Measurements from ENCODE around the gene CLPSL1.

Gene CLPSL1

DNA sequence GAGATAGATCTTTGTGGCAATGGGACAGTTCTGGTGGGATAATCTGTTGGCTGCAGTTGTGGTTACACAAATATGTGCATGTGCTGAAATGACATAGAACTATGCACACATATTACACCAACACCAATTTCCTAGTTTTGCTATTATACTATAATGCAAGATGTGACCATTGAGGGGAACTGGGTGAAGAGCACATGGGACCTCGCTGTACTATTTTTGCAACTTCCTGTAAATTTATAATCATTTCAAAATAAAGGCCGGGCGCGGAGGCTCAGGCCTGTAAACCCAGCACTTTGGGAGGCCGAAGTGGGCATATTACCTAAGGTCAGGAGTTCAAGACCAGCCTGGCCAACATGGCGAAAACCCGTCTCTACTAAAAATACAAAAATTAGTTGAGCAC, 35.3 kb upstream of the CLPSL1 start:
- Histone ChIP-seq H3K27me3 (ENCODE audit: insufficient read depth, low read depth, severe bottlenecking) (no peaks in the 10 kb centered on the region), H3K27ac (no peak overlapping the region), H3K36me3 (no peaks in the 10 kb centered on the region), H3K4me3 (ENCODE audit: low read depth, low read length) (no peak overlapping the region), H3K9me3 (ENCODE audit: severe bottlenecking) (peaks cover 9% of the 10 kb centered on the region)
- no peak for DNase-seq
- TF ChIP-seq, protein P1, sequence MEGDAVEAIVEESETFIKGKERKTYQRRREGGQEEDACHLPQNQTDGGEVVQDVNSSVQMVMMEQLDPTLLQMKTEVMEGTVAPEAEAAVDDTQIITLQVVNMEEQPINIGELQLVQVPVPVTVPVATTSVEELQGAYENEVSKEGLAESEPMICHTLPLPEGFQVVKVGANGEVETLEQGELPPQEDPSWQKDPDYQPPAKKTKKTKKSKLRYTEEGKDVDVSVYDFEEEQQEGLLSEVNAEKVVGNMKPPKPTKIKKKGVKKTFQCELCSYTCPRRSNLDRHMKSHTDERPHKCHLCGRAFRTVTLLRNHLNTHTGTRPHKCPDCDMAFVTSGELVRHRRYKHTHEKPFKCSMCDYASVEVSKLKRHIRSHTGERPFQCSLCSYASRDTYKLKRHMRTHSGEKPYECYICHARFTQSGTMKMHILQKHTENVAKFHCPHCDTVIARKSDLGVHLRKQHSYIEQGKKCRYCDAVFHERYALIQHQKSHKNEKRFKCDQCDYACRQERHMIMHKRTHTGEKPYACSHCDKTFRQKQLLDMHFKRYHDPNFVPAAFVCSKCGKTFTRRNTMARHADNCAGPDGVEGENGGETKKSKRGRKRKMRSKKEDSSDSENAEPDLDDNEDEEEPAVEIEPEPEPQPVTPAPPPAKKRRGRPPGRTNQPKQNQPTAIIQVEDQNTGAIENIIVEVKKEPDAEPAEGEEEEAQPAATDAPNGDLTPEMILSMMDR (IDR thresholded peaks at IDR 0.05; ENCODE audit: low read depth, low read length): no peak

DNA sequence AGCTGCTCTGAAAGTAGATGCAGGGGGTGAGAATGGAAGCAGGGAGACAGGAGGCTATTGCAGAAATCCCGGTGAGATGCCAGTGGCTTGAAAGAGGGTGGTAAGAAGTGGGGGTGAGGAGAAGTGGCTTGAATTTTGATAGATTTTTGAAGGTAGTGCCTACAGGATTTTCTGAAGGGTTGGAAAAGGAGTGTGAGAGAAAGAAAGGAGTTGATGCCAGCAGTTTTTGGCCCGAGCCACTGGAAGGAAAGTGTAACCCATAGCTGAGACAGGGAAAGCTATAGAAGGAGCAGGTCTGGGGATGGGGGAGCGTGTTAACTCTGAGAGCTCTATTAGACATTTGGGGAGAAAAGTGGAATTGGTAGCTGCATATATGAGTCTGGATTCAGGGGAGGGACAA, 34.3 kb upstream of the CLPSL1 start:
- no peak overlapping the region for H3K27ac ChIP-seq
- H3K9me3 ChIP-seq (ENCODE audit: severe bottlenecking): peaks cover 9% of the 10 kb centered on the region
- no peak for DNase-seq
- TF ChIP-seq, protein P1 (IDR thresholded peaks at IDR 0.05; ENCODE audit: low read depth, low read length): no peak
- H3K27me3 ChIP-seq (ENCODE audit: insufficient read depth, low read depth, severe bottlenecking): no peaks in the 10 kb centered on the region
- no peak overlapping the region for H3K4me3 ChIP-seq (ENCODE audit: low read depth, low read length)
- H3K36me3 ChIP-seq: no peaks in the 10 kb centered on the region

DNA sequence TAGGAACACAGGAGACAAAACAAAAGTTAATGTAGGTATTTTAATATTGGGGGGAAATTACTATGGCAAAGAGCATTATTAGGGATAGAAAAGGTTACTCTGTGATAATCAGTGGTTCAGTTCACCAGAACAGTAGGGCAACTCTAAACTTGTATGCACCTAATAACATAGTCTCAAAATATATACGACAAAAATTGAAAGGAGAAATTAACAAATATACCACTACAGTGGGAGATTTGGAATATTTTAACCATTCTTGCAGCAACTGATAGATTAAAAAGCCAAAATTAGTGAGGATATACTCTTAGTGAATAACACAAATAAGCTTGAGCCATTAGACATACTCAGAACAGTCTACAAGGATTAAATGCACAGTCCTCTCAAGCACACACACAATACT, 32.9 kb upstream of the CLPSL1 start:
- H3K4me3 ChIP-seq (ENCODE audit: low read depth, low read length): no peak overlapping the region
- H3K27me3 ChIP-seq (ENCODE audit: insufficient read depth, low read depth, severe bottlenecking): no peaks in the 10 kb centered on the region
- H3K9me3 ChIP-seq (ENCODE audit: severe bottlenecking): peaks cover 9% of the 10 kb centered on the region
- DNase-seq: no peak
- no peaks in the 10 kb centered on the region for H3K36me3 ChIP-seq
- TF ChIP-seq, protein P1 (IDR thresholded peaks at IDR 0.05; ENCODE audit: low read depth, low read length): no peak
- H3K27ac ChIP-seq: no peak overlapping the region

GRCh38 chr6:35750557-35750956, 30.3 kb upstream of the CLPSL1 start:
- no peak for DNase-seq
- Histone ChIP-seq H3K9me3 (ENCODE audit: severe bottlenecking) (peaks cover 9% of the 10 kb centered on the region), H3K4me3 (ENCODE audit: low read depth, low read length) (no peak overlapping the region), H3K36me3 (no peaks in the 10 kb centered on the region), H3K27me3 (ENCODE audit: insufficient read depth, low read depth, severe bottlenecking) (no peaks in the 10 kb centered on the region), H3K27ac (no peak overlapping the region)
- TF ChIP-seq, protein P1 (IDR thresholded peaks at IDR 0.05; ENCODE audit: low read depth, low read length): no peak

GRCh38 chr6:35751594-35751993, 29.2 kb upstream of the CLPSL1 start:
- Histone ChIP-seq H3K27me3 (ENCODE audit: insufficient read depth, low read depth, severe bottlenecking) (no peaks in the 10 kb centered on the region), H3K27ac (no peak overlapping the region), H3K9me3 (ENCODE audit: severe bottlenecking) (peaks cover 9% of the 10 kb centered on the region), H3K4me3 (ENCODE audit: low read depth, low read length) (no peak overlapping the region), H3K36me3 (no peaks in the 10 kb centered on the region)
- DNase-seq: no peak
- TF ChIP-seq, protein P1 (IDR thresholded peaks at IDR 0.05; ENCODE audit: low read depth, low read length): no peak

DNA sequence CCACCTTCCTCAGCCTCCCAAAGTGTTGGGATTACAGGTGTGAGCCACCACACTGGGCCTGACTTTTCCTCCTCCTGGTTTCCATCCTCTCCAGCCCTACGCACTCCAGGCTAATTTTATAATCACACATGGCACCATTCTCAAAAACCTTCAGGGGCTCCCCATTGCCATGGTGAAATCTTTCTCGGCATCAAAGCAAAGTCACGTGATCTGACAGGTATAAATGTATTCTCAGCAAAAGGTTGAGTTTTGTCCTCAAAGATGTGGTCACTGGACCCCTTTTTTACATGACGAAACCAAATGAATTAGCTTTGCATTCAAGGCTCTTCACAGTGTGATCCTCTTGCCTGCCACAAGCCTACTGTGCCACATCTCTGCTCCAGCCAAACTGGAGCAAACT, 28.5 kb upstream of the CLPSL1 start:
- TF ChIP-seq, protein P1 (IDR thresholded peaks at IDR 0.05; ENCODE audit: low read depth, low read length): no peak
- no peaks in the 10 kb centered on the region for H3K36me3 ChIP-seq
- H3K9me3 ChIP-seq (ENCODE audit: severe bottlenecking): peaks cover 9% of the 10 kb centered on the region
- no peak for DNase-seq
- no peak overlapping the region for H3K27ac ChIP-seq
- H3K4me3 ChIP-seq (ENCODE audit: low read depth, low read length): no peak overlapping the region
- H3K27me3 ChIP-seq (ENCODE audit: insufficient read depth, low read depth, severe bottlenecking): no peaks in the 10 kb centered on the region
